HuH-7.5 (cell line): ENCODE results near the gene EXOSC10.
"Not testable (repeated sequence)": the region's sequence is repeated elsewhere in the genome, so short reads cannot be mapped to it uniquely, and the experiment has no call there.

Experiments
- DNase-seq: peaks from one replicate; pipeline ENCODE4 v3.0.0; 2011; ENCODE audit warnings: low spot score

Gene EXOSC10

DNA sequence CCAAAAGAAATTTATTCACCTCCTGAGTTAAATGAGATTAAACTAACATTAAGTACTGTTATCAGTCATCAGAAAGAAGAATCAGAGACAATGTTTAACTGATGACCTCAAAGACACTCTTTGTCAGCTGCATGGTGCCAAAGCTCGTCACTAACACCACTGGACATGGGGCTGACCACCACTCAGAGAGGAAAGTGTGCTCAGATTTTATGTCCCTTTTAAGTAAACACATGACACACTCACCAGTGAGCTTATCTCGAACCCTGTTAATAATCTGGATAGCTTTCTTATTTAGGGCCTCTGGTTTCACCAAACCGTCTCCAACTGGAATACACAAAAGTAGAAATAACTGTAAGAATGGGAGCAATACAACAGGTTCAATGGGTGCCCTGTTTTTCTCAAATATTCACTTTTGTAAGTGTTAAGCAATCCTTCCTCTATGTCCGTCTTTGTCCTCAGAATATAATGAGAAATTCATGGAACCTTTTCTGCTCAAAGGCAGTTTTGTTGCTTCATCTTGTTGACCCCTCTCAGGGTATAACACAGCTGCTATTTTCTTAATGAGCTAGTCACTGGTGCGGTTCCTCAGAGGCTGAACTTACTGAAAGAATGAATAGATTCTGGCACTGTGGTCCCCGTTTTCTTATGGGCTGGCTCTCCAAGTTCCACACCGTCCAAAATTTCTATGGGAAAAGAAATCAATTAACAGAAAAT, 9.5 kb upstream of the EXOSC10 start:
- no peak for DNase-seq

DNA sequence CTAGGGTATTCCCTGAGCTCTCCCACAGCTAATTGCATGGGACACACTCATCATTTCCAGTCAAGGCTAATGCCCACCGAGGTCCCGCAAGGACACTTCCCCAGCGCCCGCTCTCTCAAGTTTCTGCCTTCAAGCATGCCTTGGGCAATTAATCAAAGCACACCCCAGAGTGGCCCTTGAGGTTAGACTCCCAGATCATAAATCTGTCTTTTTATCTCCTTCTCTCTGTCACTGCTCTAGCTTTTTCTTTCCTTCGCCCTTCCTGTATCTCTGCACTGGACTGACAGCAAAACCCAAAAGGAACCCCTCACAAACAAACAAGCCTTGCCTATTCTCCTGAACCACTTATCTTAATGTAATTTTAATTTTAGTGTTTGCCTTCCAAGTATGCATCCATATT, 7.9 kb upstream of the EXOSC10 start:
- DNase-seq: no peak

DNA sequence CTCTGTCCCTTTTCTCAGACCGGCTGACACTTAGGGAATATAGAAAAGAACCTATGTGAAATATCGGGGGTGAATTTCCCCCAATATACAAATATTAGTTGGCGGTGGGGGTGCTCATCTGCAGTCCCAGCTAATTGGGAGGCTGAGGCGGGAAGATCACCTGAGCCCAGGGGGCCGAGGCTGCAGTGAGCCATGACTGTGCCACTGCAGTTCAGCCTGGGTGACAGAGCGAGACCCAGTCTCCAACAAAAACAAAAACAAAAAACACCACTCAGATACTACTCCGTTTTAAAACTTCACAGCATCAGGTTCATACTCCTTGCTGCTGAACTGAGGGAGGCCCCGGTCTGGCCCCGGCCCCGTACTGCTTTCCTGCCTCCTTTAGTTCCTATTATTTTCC, 5.9 kb upstream of the EXOSC10 start:
- no peak for DNase-seq

- DNase-seq: no peak
These were observed 1.7 kb upstream of the EXOSC10 start for GRCh38 chr1:11101347-11101746.

DNA sequence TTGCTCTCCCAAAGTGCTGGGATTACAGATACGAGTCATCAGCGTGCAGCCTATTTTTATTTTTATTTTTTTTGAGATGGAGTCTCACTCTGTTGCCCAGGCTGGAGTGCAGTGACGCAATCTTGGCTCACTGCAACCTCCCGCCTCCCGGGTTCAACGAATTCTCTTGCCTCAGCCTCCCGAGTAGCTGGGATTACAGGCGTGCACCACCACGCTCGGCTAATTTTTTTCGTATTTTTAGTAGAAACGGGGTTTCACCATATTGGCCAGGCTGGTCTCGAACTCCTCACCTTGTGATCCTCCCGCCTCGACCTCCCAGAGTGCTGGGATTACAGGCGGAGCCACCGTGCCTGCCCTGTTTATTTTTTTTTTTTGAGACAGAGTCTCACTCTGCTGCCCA, 1.1 kb upstream of the EXOSC10 start:
- DNase-seq: not testable (repeated sequence)

- DNase-seq: peak; percentile 22
These were observed 452 bp upstream of the EXOSC10 start for GRCh38 chr1:11100149-11100493.

- no peak for DNase-seq
These were observed 749 bp downstream of the EXOSC10 start for GRCh38 chr1:11098931-11099309.

- not testable (repeated sequence) for DNase-seq
These were observed 15.9 kb downstream of the EXOSC10 start for GRCh38 chr1:11083784-11084183.

- no peak for DNase-seq
These were observed 18.7 kb downstream of the EXOSC10 start for GRCh38 chr1:11080931-11081330.

DNA sequence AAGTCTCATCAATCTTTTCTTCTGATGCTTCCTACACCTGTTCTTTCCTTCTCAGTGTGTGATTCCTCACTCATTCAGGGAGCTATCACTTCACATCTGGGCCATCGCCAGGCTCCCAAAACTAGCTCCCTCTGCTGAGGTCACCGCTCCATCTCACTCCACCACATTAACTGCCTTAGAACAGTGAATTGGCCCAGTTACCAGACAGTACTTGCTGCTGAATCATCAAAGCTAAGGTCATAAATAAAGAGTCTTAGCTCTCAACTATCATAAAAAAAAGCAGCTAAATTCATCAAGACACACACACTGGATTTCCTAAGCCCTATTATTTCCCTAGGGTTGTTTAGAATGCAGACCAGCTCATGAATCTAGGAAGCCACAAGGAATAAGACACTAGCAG, 21.0 kb downstream of the EXOSC10 start:
- no peak for DNase-seq

DNA sequence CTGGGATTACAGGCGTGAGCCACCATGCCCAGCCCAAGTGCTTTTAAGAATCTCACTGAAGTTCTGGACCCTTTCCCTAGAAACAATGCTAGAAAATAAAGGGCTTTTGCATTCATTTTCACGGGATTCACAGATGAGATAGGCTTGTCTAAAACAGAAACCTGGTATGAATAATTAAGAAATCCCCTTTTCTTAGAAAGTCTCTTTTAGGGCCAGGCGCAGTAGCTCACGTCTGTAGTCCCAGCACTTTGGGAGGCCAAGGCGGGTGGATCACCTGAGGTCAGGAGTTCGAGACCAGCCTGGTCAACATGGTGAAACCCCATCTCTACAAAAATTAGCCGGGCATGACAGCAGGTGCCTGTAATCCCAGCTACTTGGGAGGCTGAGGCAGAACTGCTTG, 26.3 kb downstream of the EXOSC10 start:
- not testable (repeated sequence) for DNase-seq

DNA sequence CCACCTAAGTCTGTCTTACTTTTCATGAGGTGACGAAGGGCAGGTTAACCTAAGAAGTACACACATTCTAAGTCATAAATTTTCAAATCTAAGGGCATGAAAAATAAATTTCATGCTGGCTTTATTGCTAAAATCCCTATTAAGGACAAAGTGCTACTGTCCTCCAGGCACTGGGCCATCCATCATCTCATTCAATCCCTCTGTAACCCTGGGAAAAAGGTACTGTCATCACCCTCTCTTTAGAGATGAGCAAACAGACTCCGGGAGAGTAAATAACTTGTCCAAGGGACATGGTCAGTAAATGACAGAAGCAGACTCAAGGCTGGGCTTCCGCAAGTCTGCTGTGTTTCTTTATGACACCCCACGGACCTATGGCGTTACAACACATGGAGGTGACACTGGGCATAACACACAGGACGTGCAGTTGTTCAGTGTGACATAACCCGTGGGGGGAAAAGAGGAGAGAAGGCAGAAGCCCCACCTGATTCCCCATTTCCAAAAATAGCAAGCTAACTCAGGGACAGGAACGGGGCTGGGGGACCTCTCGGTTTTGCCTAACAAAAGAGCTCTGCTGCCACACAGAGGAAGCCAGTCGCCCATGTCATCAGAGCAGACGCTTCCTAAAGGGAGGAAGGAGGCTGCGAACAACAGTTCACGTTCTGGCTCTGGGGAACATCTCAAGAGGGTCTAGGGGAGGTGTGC, 27.3 kb downstream of the EXOSC10 start:
- no peak for DNase-seq

GRCh38 chr1:11071463-11072215, 28.0 kb downstream of the EXOSC10 start:
- no peak for DNase-seq

DNA sequence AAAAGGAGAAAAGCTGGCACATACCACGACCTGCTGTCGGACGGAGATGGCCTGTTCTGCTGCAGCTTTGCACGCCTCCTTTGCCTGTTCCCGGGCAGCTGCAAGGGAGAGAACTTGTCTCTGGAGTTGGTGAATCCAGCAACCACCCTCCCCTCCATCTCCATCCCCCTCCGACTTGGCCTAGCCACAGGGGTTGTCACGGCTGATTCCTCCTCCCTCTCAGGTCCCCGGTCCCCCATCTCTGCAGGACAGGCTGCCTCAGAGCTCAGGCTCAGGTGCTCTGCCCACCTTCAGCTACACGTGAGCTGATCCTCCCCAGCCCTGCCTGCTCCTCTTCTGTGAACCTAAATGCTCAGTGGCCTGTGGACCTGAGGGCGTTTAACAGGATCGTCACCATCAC, 28.8 kb downstream of the EXOSC10 start:
- DNase-seq: no peak

- DNase-seq: no peak
These were observed 30.8 kb downstream of the EXOSC10 start for GRCh38 chr1:11068600-11069473.

- no peak for DNase-seq
These were observed 31.7 kb downstream of the EXOSC10 start for GRCh38 chr1:11067716-11068599.

- DNase-seq: no peak
These were observed 33.9 kb downstream of the EXOSC10 start for GRCh38 chr1:11065796-11066195.

DNA sequence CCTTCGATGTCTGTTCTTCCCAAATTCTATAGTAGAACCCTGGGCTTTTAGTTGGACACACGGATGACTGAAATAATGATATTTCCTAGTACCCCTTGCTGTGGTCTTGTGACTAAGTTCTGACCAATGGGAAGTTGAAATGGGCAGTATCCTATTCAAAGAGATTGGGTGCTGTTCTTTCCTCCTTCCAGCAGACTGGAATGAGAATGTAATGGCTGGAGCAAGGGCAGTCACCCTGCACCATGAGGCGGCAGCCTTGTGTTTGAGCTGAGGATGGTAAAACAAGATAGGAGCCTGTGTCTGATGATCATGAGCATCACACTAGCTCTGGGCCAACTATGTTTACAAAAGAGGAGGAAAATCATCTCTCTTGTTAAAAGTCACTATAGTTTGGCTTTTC, 34.7 kb downstream of the EXOSC10 start:
- no peak for DNase-seq

DNA sequence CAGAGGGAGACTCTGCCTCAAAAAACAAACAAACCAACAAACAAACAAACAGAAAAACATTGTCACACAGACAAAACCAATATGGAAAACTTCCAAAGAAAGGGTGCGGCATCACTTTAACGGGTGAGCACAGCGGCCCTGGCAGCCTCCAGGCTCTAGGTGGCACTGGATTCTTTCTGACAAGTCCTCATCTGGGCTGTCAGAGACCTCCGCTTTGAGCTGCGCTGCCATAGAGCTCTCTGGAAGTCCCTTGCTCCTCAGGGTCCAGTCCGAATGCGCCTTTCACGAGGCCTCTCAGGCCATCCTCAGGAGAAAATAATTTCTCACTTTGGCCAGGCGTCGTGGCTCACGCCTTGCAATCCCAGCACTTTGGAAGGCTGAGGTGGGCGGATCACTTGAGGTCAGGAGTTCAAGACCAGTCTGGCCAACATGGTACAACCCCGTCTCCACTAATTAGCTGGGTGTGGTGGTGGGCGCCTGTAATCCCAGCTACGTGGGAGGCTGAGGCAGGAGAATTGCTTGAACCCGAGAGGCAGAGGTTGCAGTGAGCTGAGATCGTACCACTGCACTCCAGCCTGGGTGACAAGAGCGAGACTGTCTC, 35.6 kb downstream of the EXOSC10 start:
- not testable (repeated sequence) for DNase-seq

GRCh38 chr1:11062965-11063401, 36.7 kb downstream of the EXOSC10 start:
- DNase-seq: no peak
